DND-41 (cell line): ENCODE measurements around the gene KCNH1.

Experiments used
- CTCF ChIP-seq: IDR thresholded peaks from 2 replicates; pipeline ENCODE4 v1.5.1; 2012; ENCODE audit warnings: borderline replicate concordance, low read length, moderate library complexity, mild to moderate bottlenecking; ENCODE audit not compliant: poor library complexity, severe bottlenecking; ENCODE audit errors: extremely low read depth
- EZH2 ChIP-seq: IDR thresholded peaks from 3 replicates; pipeline ENCODE4 v1.6.1; 2012; ENCODE audit warnings: borderline replicate concordance, low read depth, mild to moderate bottlenecking, moderate library complexity, low read length, inconsistent platforms; ENCODE audit not compliant: severe bottlenecking

- TF ChIP-seq CTCF (no peak), EZH2 (no peak)
These were observed 153.9 kb downstream of the KCNH1 start for GRCh38 chr1:210980082-210980481.
